Stimulated activated CD4-positive, alpha-beta T cell treated with anti-CD3 and anti-CD28 coated beads, Interleukin-2, amount 100 ng/mL, for 4 hours (primary cell): ENCODE data around the gene SFXN3.

ENCODE experiments used
- DNase-seq: peaks from one replicate; pipeline ENCODE4 v3.0.0-alpha.2; 2020; ENCODE audit warnings: low read depth

SFXN3 gene

GRCh38 chr10:101076630-101077029 is 45.6 kb downstream of the SFXN3 start:
- DNase-seq = no peak

- DNase-seq = no peak
Observed at GRCh38 chr10:101079874-101080273, 48.8 kb downstream of the SFXN3 start.

- no peak for DNase-seq
Observed at GRCh38 chr10:101080933-101081931, 50.2 kb downstream of the SFXN3 start.

- DNase-seq = no peak
Observed at GRCh38 chr10:101085846-101086245, 54.8 kb downstream of the SFXN3 start.

GRCh38 chr10:101087376-101087775 is 56.3 kb downstream of the SFXN3 start:
- no peak for DNase-seq

- DNase-seq = no peak
Observed at GRCh38 chr10:101087965-101088364, 56.9 kb downstream of the SFXN3 start.

GRCh38 chr10:101089520-101090299 is 58.7 kb downstream of the SFXN3 start:
- no peak for DNase-seq

- no peak for DNase-seq
Observed at GRCh38 chr10:101090597-101090996, 59.6 kb downstream of the SFXN3 start.
